BLaER1 treated with 17β-estradiol and CSF1 and Interleukin-3, amounts not matched to agents 10 nM and 100 nM (cell line): ENCODE data around the gene SMCO4.
A peak's percentile ranks its signal among the peaks of the same experiment; 100 is the strongest.

ENCODE experiments used
- H3K27ac ChIP-seq, 11 experiments: shearing (Covaris generic); formaldehyde crosslinking; 2 replicates each; pipeline ENCODE4 v1.8.1; 2022
- H3K27me3 ChIP-seq, 11 experiments: shearing (Covaris generic); formaldehyde crosslinking; 2 replicates each; pipeline ENCODE4 v1.8.1; 2022
- H3K36me3 ChIP-seq, 11 experiments: shearing (Covaris generic); formaldehyde crosslinking; 2 replicates each; pipeline ENCODE4 v1.8.1; 2022
- H3K4me1 ChIP-seq, 10 experiments: shearing (Covaris generic); formaldehyde crosslinking; 2 replicates each; pipeline ENCODE4 v1.8.1; 2022
- H3K4me2 ChIP-seq, 11 experiments: shearing (Covaris generic); formaldehyde crosslinking; 2 replicates each; pipeline ENCODE4 v1.8.1; 2022
- H3K4me3 ChIP-seq, 10 experiments: shearing (Covaris generic); formaldehyde crosslinking; 2 replicates each; pipeline ENCODE4 v1.8.1; 2022
- H3K9ac ChIP-seq, 11 experiments: shearing (Covaris generic); formaldehyde crosslinking; 2 replicates each; pipeline ENCODE4 v1.8.1; 2022
- H3K9me3 ChIP-seq, 11 experiments: shearing (Covaris generic); formaldehyde crosslinking; replicated peaks in 1 of 11; 2 replicates each; pipeline ENCODE4 v1.8.1; 2022
- H4K20me1 ChIP-seq, 11 experiments: shearing (Covaris generic); formaldehyde crosslinking; 2 replicates each; pipeline ENCODE4 v1.8.1; 2022
- Cebpa-rat ChIP-seq, 11 experiments: shearing (Covaris generic); IDR thresholded peaks; 2 replicates each; pipeline ENCODE4 v1.8.1; 2022

SMCO4 gene

DNA sequence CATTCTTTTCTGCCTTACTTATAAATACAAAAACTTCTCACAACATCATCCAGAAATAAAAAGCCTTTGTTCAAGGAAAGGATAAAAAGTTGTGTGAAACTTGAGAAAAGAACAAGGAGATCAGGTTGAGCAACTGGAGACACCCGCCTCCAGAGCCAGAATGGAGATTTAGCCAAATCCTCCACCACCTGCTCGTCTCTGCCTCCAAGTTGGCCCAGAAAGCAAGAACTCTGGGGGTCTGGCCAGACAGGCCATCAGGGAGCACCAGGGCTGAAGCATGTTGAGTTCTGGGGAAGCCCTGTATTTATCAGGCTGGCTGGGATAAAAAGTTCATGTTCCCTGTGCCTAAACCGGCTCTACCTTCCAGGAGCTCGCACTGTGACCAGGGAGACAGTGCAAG lies 14.9 kb downstream of the SMCO4 start:
- Histone ChIP-seq H3K9ac (peak overlapping the region in 4 of 11 experiments; percentile 15 to 64 (median 56); a peak in 4 of 22 replicates), H3K27ac (peak overlapping the region in 9 of 11 experiments; percentile 54 to 75 (median 65); a peak in 14 of 22 replicates), H4K20me1 (peaks cover 0 to 9% (median 0%) of the 10 kb centered on the region in 11 experiments; a peak in 4 of 22 replicates), H3K9me3 (no peaks in the 10 kb centered on the region), H3K27me3 (no peaks in the 10 kb centered on the region), H3K36me3 (no peaks in the 10 kb centered on the region), H3K4me2 (peak overlapping the region; percentile 79 to 92 (median 86)), H3K4me1 (peaks cover 76 to 100% (median 90%) of the 10 kb centered on the region in 10 experiments), H3K4me3 (no peak overlapping the region)
- no peak for TF ChIP-seq Cebpa-rat (IDR thresholded peaks at IDR 0.05)

- Histone ChIP-seq H3K4me1 (peaks cover 85 to 99% (median 93%) of the 10 kb centered on the region in 10 experiments), H3K4me2 (peak overlapping the region; percentile 78 to 98 (median 89)), H4K20me1 (peaks cover 0 to 14% (median 0%) of the 10 kb centered on the region in 11 experiments; a peak in 3 of 22 replicates), H3K27ac (peak overlapping the region in 9 of 11 experiments; percentile 68 to 94 (median 80); a peak in 18 of 22 replicates), H3K27me3 (peaks cover 0 to 4% (median 0%) of the 10 kb centered on the region in 11 experiments; a peak in 1 of 22 replicates), H3K36me3 (no peaks in the 10 kb centered on the region; a peak in 1 of 22 replicates), H3K9ac (peak overlapping the region in 5 of 11 experiments; percentile 21 to 85 (median 71); a peak in 6 of 22 replicates), H3K9me3 (no peaks in the 10 kb centered on the region), H3K4me3 (no peak overlapping the region)
- TF ChIP-seq Cebpa-rat (IDR thresholded peaks at IDR 0.05): no peak
These were observed 16.3 kb downstream of the SMCO4 start for GRCh38 chr11:93526641-93527583.

GRCh38 chr11:93526346-93526633 lies 16.9 kb downstream of the SMCO4 start:
- peaks cover 92 to 100% (median 99%) of the 10 kb centered on the region in 10 experiments for H3K4me1 ChIP-seq
- peak overlapping the region in 9 of 11 experiments; percentile 68 to 94 (median 80); a peak in 17 of 22 replicates for H3K27ac ChIP-seq
- H3K36me3 ChIP-seq: no peaks in the 10 kb centered on the region; a peak in 1 of 22 replicates
- no peaks in the 10 kb centered on the region for H3K9me3 ChIP-seq
- H3K27me3 ChIP-seq: peaks cover 0 to 9% (median 0%) of the 10 kb centered on the region in 11 experiments; a peak in 2 of 22 replicates
- H4K20me1 ChIP-seq: peaks cover 0 to 17% (median 0%) of the 10 kb centered on the region in 11 experiments; a peak in 3 of 22 replicates
- H3K4me3 ChIP-seq: no peak overlapping the region
- TF ChIP-seq Cebpa-rat (IDR thresholded peaks at IDR 0.05): no peak
- peak overlapping the region in 5 of 11 experiments; percentile 21 to 85 (median 71); a peak in 7 of 22 replicates for H3K9ac ChIP-seq
- peak overlapping the region; percentile 78 to 98 (median 89) for H3K4me2 ChIP-seq

GRCh38 chr11:93525601-93526345 lies 17.4 kb downstream of the SMCO4 start:
- no peak for TF ChIP-seq Cebpa-rat (IDR thresholded peaks at IDR 0.05)
- Histone ChIP-seq H3K4me2 (peak overlapping the region; percentile 78 to 98 (median 89)), H3K9me3 (no peaks in the 10 kb centered on the region), H3K27me3 (peaks cover 0 to 11% (median 0%) of the 10 kb centered on the region in 11 experiments; a peak in 2 of 22 replicates), H3K9ac (peak overlapping the region in 7 of 11 experiments; percentile 19 to 85 (median 70); a peak in 8 of 22 replicates), H3K4me1 (peaks cover 94 to 100% (median 99%) of the 10 kb centered on the region in 10 experiments), H4K20me1 (peaks cover 0 to 20% (median 0%) of the 10 kb centered on the region in 11 experiments; a peak in 3 of 22 replicates), H3K27ac (peak overlapping the region in 10 of 11 experiments; percentile 68 to 94 (median 82); a peak in 19 of 22 replicates), H3K4me3 (peak overlapping the region in 1 of 10 experiments; percentile 53; a peak in 1 of 20 replicates), H3K36me3 (no peaks in the 10 kb centered on the region; a peak in 1 of 22 replicates)

DNA sequence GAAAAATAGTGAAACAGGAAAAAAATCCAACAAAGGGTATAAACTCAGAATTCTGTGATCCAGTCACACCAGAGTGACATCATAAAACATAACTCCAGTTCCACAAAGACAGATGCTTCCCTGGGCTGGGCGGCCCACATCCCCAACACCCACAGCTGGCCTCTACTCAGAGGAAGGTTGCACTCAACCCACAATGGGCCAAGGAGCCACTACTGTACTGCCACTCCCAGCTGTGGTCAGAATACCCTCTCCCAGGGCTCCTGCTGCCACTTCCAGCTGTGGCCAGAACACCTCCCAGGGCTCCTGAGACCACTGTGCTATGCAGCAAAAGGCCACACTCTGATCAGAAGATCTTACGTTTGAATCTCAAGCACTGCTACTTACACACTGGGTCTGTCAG lies 18.3 kb downstream of the SMCO4 start:
- H3K36me3 ChIP-seq: no peaks in the 10 kb centered on the region; a peak in 1 of 22 replicates
- H3K9me3 ChIP-seq: no peaks in the 10 kb centered on the region
- peak overlapping the region in 6 of 10 experiments; percentile 40 to 57 (median 45); a peak in 11 of 20 replicates for H3K4me3 ChIP-seq
- peak overlapping the region; percentile 68 to 94 (median 80); a peak in 21 of 22 replicates for H3K27ac ChIP-seq
- H3K4me1 ChIP-seq: peaks cover 89 to 100% (median 94%) of the 10 kb centered on the region in 10 experiments
- no peak for TF ChIP-seq Cebpa-rat (IDR thresholded peaks at IDR 0.05)
- peaks cover 0 to 18% (median 0%) of the 10 kb centered on the region in 11 experiments; a peak in 2 of 22 replicates for H3K27me3 ChIP-seq
- peak overlapping the region; percentile 54 to 85 (median 70); a peak in 19 of 22 replicates for H3K9ac ChIP-seq
- peak overlapping the region; percentile 78 to 98 (median 89) for H3K4me2 ChIP-seq
- H4K20me1 ChIP-seq: peaks cover 0 to 20% (median 0%) of the 10 kb centered on the region in 11 experiments; a peak in 3 of 22 replicates

DNA sequence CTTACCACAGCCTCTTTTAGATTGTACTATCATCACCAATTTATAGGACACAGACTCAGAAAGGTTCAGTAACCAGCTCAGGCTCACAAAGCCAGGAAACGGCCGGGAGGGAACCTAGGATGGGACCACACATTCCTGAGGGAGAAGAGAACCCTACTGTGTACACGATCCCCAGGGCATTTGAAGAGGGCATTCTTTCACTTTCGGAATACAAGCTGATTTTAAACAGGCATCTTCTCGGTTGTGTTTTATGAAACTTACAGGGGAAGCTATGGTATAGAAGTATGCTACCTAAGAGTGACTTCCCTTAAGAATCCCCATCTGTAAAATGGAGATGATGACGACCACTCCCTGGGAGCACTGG lies 19.0 kb downstream of the SMCO4 start:
- H3K4me3 ChIP-seq: peak overlapping the region in 7 of 10 experiments; percentile 15 to 57 (median 44); a peak in 13 of 20 replicates
- H3K27ac ChIP-seq: peak overlapping the region; percentile 68 to 94 (median 80); a peak in 21 of 22 replicates
- peaks cover 82 to 94% (median 87%) of the 10 kb centered on the region in 10 experiments for H3K4me1 ChIP-seq
- H3K4me2 ChIP-seq: peak overlapping the region; percentile 78 to 98 (median 89)
- peaks cover 0 to 24% (median 0%) of the 10 kb centered on the region in 11 experiments; a peak in 3 of 22 replicates for H3K27me3 ChIP-seq
- TF ChIP-seq Cebpa-rat (IDR thresholded peaks at IDR 0.05): no peak
- H3K36me3 ChIP-seq: no peaks in the 10 kb centered on the region; a peak in 1 of 22 replicates
- peaks cover 0 to 24% (median 0%) of the 10 kb centered on the region in 11 experiments; a peak in 3 of 22 replicates for H4K20me1 ChIP-seq
- no peaks in the 10 kb centered on the region for H3K9me3 ChIP-seq
- H3K9ac ChIP-seq: peak overlapping the region; percentile 54 to 85 (median 70)

GRCh38 chr11:93520726-93521509 lies 22.3 kb downstream of the SMCO4 start:
- Histone ChIP-seq H3K9me3 (no peaks in the 10 kb centered on the region), H4K20me1 (peaks cover 0 to 27% (median 0%) of the 10 kb centered on the region in 11 experiments; a peak in 3 of 22 replicates), H3K27ac (peak overlapping the region in 8 of 11 experiments; percentile 19 to 49 (median 38); a peak in 11 of 22 replicates), H3K4me3 (no peak overlapping the region), H3K9ac (peak overlapping the region in 1 of 11 experiments; percentile 21; a peak in 1 of 22 replicates), H3K4me2 (peak overlapping the region; percentile 52 to 98 (median 69)), H3K36me3 (no peaks in the 10 kb centered on the region; a peak in 1 of 22 replicates), H3K4me1 (peaks cover 61 to 80% (median 73%) of the 10 kb centered on the region in 10 experiments), H3K27me3 (peaks cover 0 to 38% (median 0%) of the 10 kb centered on the region in 11 experiments; a peak in 3 of 22 replicates)
- no peak for TF ChIP-seq Cebpa-rat (IDR thresholded peaks at IDR 0.05)
